SK-N-SH treated with all-trans-retinoic acid at 6 μM for 48 hours (cell line): ENCODE measurements around the gene IGFBP4.

Source experiments
- ARNTL ChIP-seq: fragments of 450-650 bp; formaldehyde crosslinking; IDR thresholded peaks from 2 replicates; pipeline ENCODE4 v1.5.0; 2020; ENCODE audit warnings: low read depth, mild to moderate bottlenecking, moderate library complexity, borderline replicate concordance
- ESRRG ChIP-seq: fragments of 250-450 bp; sonication (Bioruptor Pico); IDR thresholded peaks from 2 replicates; pipeline ENCODE4 v1.6.1; 2021; ENCODE audit warnings: mild to moderate bottlenecking
- PPARA ChIP-seq: fragments of 250-450 bp; sonication (Bioruptor Pico); IDR thresholded peaks from 2 replicates; pipeline ENCODE4 v1.5.0; 2020; ENCODE audit warnings: mild to moderate bottlenecking, borderline replicate concordance
- SNAI2 ChIP-seq: fragments of 250-450 bp; sonication (Bioruptor Pico); IDR thresholded peaks from 2 replicates; pipeline ENCODE4 v1.5.0; 2020; ENCODE audit warnings: mild to moderate bottlenecking, moderate library complexity
- ZFP30 ChIP-seq: fragments of 450-650 bp; formaldehyde crosslinking; IDR thresholded peaks from 2 replicates; pipeline ENCODE4 v1.5.0; 2022; ENCODE audit warnings: mild to moderate bottlenecking, moderate library complexity
- ZNF70 ChIP-seq: fragments of 450-650 bp; formaldehyde crosslinking; IDR thresholded peaks from 2 replicates; pipeline ENCODE4 v1.5.0; 2020; ENCODE audit warnings: mild to moderate bottlenecking, moderate library complexity
- TF ChIP-seq, protein P1 (sequence below): fragments of 250-450 bp; sonication (Bioruptor Pico); IDR thresholded peaks from 2 replicates; pipeline ENCODE4 v1.8.0; 2020; ENCODE audit warnings: mild to moderate bottlenecking, moderate library complexity, borderline replicate concordance

DNA sequence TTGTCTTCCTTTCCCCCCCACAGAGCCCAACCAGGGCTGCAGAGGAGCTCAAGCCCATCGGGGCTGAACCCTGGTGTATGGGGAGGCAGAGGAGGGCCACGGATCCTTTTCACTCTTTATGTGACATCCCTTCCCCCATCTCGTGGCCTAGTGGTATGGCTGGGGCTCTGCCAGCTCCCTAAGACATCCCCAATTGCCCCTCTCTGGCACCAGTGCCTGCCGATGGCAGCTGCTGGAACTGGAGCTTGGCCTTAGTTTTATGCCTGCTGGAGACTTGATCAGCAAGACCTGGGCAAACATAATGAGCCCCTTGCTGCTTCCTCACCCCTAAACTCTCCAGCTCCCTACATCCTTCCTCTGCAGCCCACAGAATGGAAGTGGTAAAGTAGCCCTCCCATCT, 17.5 kb upstream of the IGFBP4 start:
- TF ChIP-seq, protein P1, sequence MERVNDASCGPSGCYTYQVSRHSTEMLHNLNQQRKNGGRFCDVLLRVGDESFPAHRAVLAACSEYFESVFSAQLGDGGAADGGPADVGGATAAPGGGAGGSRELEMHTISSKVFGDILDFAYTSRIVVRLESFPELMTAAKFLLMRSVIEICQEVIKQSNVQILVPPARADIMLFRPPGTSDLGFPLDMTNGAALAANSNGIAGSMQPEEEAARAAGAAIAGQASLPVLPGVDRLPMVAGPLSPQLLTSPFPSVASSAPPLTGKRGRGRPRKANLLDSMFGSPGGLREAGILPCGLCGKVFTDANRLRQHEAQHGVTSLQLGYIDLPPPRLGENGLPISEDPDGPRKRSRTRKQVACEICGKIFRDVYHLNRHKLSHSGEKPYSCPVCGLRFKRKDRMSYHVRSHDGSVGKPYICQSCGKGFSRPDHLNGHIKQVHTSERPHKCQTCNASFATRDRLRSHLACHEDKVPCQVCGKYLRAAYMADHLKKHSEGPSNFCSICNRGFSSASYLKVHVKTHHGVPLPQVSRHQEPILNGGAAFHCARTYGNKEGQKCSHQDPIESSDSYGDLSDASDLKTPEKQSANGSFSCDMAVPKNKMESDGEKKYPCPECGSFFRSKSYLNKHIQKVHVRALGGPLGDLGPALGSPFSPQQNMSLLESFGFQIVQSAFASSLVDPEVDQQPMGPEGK (CRISPR knock-in tag): no peak
- no peak for TF ChIP-seq PPARA (CRISPR knock-in tag)
- TF ChIP-seq ZFP30 (CRISPR knock-in tag): no peak
- no peak for TF ChIP-seq ZNF70 (CRISPR knock-in tag)
- no peak for TF ChIP-seq SNAI2 (CRISPR knock-in tag)
- no peak for TF ChIP-seq ESRRG (CRISPR knock-in tag)
- no peak for TF ChIP-seq ARNTL (CRISPR knock-in tag)
